Neural crest cell (in vitro differentiated cells): Measurements from ENCODE around the gene NIPBL. TPM values are rescaled to one million over a fixed set of nuclear protein-coding genes. Genes with fewer than 3 reads are reported as not detected.
A peak's percentile ranks its signal among the peaks of the same experiment; 100 is the strongest.
"Not testable (repeated sequence)": the region's sequence is repeated elsewhere in the genome, so short reads cannot be mapped to it uniquely, and the experiment has no call there.

Experiments
- DNase-seq: peaks from one replicate; pipeline ENCODE4 v3.0.0; 2021; ENCODE audit warnings: low read depth, mixed read lengths, low spot score
- H3K27ac Mint-ChIP-seq: one replicate; pipeline ENCODE4 v1.8.0; 2021; ENCODE audit warnings: mild to moderate bottlenecking, mixed read lengths; ENCODE audit not compliant: unreplicated experiment
- H3K27me3 Mint-ChIP-seq: 2 replicates; pipeline ENCODE4 v1.8.0; 2021; ENCODE audit warnings: low read depth, mild to moderate bottlenecking, mixed read lengths
- H3K36me3 Mint-ChIP-seq: 2 replicates; pipeline ENCODE4 v1.8.0; 2021; ENCODE audit warnings: low read depth, mild to moderate bottlenecking, mixed read lengths
- H3K4me1 Mint-ChIP-seq: 2 replicates; pipeline ENCODE4 v1.8.0; 2021; ENCODE audit warnings: mixed read lengths
- H3K4me3 Mint-ChIP-seq: one replicate; pipeline ENCODE4 v1.8.0; 2021; ENCODE audit warnings: mild to moderate bottlenecking, mixed read lengths
- H3K9me3 Mint-ChIP-seq: 2 replicates; pipeline ENCODE4 v1.8.0; 2021; ENCODE audit warnings: mixed read lengths
- CTCF ChIP-seq: fragments of 200-600 bp; sonication (generic); conservative IDR thresholded peaks from 2 replicates; pipeline ENCODE4 v1.5.0; 2021; ENCODE audit warnings: antibody characterized with exemption, mild to moderate bottlenecking
- total RNA-seq: library from RNA; stranded (reverse); gene quantifications from 2 replicates; pipeline ENCODE4 v1.2.1, GENCODE V29; 2021

Gene NIPBL
- total RNA-seq, 1 donor from 2014 or later = 66.3 TPM

- Mint-ChIP-seq H3K27ac (no peak overlapping the region), H3K27me3 (no peaks in the 10 kb centered on the region), H3K9me3 (peaks cover 2% of the 10 kb centered on the region)
Observed at GRCh38 chr5:37077146-37077545, 200.6 kb downstream of the NIPBL start.

GRCh38 chr5:37080697-37081096 is 204.1 kb downstream of the NIPBL start:
- DNase-seq = no peak
- no peak overlapping the region for H3K4me3 Mint-ChIP-seq
- TF ChIP-seq CTCF = no peak
- H3K4me1 Mint-ChIP-seq = no peaks in the 10 kb centered on the region
- peaks cover 49% of the 10 kb centered on the region for H3K36me3 Mint-ChIP-seq
- no peaks in the 10 kb centered on the region for H3K27me3 Mint-ChIP-seq
- H3K27ac Mint-ChIP-seq = no peak overlapping the region
- H3K9me3 Mint-ChIP-seq = peaks cover 2% of the 10 kb centered on the region

More at GRCh38 chr5:37077146-37077545, 200.6 kb downstream of the NIPBL start:
- no peak for DNase-seq
- TF ChIP-seq CTCF = no peak
- H3K4me1 Mint-ChIP-seq = no peaks in the 10 kb centered on the region
- no peak overlapping the region for H3K4me3 Mint-ChIP-seq
- peaks cover 24% of the 10 kb centered on the region for H3K36me3 Mint-ChIP-seq

- H3K27me3 Mint-ChIP-seq, H3K27ac Mint-ChIP-seq, H3K4me3 Mint-ChIP-seq, H3K4me1 Mint-ChIP-seq, H3K9me3 Mint-ChIP-seq, DNase-seq: not testable (repeated sequence)
- H3K36me3 Mint-ChIP-seq = peaks cover 60% of the 10 kb centered on the region
Observed at GRCh38 chr5:37082977-37083376, 206.4 kb downstream of the NIPBL start.

- H3K4me3 Mint-ChIP-seq, H3K27me3 Mint-ChIP-seq, DNase-seq, H3K27ac Mint-ChIP-seq: not testable (repeated sequence)
- Mint-ChIP-seq H3K36me3 (peaks cover 64% of the 10 kb centered on the region), H3K4me1 (peaks cover 11% of the 10 kb centered on the region), H3K9me3 (peaks cover 18% of the 10 kb centered on the region)
Observed at GRCh38 chr5:37086026-37086425, 209.5 kb downstream of the NIPBL start.

GRCh38 chr5:37086466-37087173 is 210.1 kb downstream of the NIPBL start:
- DNase-seq = no peak
- no peak overlapping the region for H3K4me3 Mint-ChIP-seq
- H3K4me1 Mint-ChIP-seq = peaks cover 11% of the 10 kb centered on the region
- peak overlapping the region; percentile 30 for H3K27ac Mint-ChIP-seq
- TF ChIP-seq CTCF = no peak
- H3K9me3 Mint-ChIP-seq = peaks cover 19% of the 10 kb centered on the region
- peaks cover 69% of the 10 kb centered on the region for H3K36me3 Mint-ChIP-seq
- H3K27me3 Mint-ChIP-seq = no peaks in the 10 kb centered on the region

- no peak for DNase-seq
- Mint-ChIP-seq H3K36me3 (peaks cover 77% of the 10 kb centered on the region), H3K4me1 (peaks cover 11% of the 10 kb centered on the region), H3K27me3 (no peaks in the 10 kb centered on the region), H3K9me3 (peaks cover 23% of the 10 kb centered on the region), H3K27ac (no peak overlapping the region), H3K4me3 (no peak overlapping the region)
- TF ChIP-seq CTCF = no peak
Observed at GRCh38 chr5:37088009-37088408, 211.4 kb downstream of the NIPBL start.
